SK-N-SH treated with all-trans-retinoic acid at 6 μM for 48 hours (cell line): ENCODE data around the gene EXOC7.

Source experiments
- GLIS3 ChIP-seq: fragments of 250-450 bp; sonication (Bioruptor Pico); IDR thresholded peaks from 2 replicates; pipeline ENCODE4 v1.5.0; 2020; ENCODE audit warnings: mild to moderate bottlenecking, moderate library complexity
- PATZ1 ChIP-seq: fragments of 250-450 bp; sonication (Bioruptor Pico); IDR thresholded peaks from 2 replicates; pipeline ENCODE4 v1.8.0; 2020; ENCODE audit warnings: mild to moderate bottlenecking, moderate library complexity, borderline replicate concordance

GRCh38 chr17:76081295-76082210 is 22.0 kb downstream of the EXOC7 start:
- TF ChIP-seq PATZ1 (CRISPR knock-in tag) (no peak), GLIS3 (no peak)
